ENCODE data around the gene CHI3L2. TPM values are rescaled to one million over a fixed set of nuclear protein-coding genes. Genes with fewer than 3 reads are reported as not detected.

CHI3L2 gene
- total RNA-seq, 1 donor from 2014 or later: not detected

- Histone ChIP-seq H3K4me1 (ENCODE audit: insufficient read depth, low read length) (no peaks in the 10 kb centered on the region), H3K36me3 (ENCODE audit: insufficient read depth, low read length) (no peaks in the 10 kb centered on the region), H3K27me3 (ENCODE audit: insufficient read depth, low read length) (peaks cover 26% of the 10 kb centered on the region), H3K4me2 (ENCODE audit: low read length) (no peak overlapping the region), H3K79me2 (ENCODE audit: insufficient read depth, low read length) (no peaks in the 10 kb centered on the region), H2AFZ (ENCODE audit: low read depth, low read length) (no peak overlapping the region), H4K20me1 (ENCODE audit: insufficient read depth, low read length) (no peaks in the 10 kb centered on the region), H3K27ac (ENCODE audit: low read depth, low read length) (no peak overlapping the region), H3K9me3 (ENCODE audit: insufficient read depth, low read depth, low read length) (peaks cover 3% of the 10 kb centered on the region), H3K4me3 (ENCODE audit: insufficient read depth, low read depth, low read length) (no peak overlapping the region), H3K9ac (ENCODE audit: low read length) (no peak overlapping the region)
- DNase-seq (ENCODE audit: low read depth): no peak
- Mint-ChIP-seq H3K27ac (ENCODE audit: unreplicated experiment) (no peak overlapping the region), H3K36me3 (ENCODE audit: low read depth, unreplicated experiment) (peaks cover 2% of the 10 kb centered on the region), H3K9me3 (ENCODE audit: unreplicated experiment) (no peaks in the 10 kb centered on the region), H3K4me1 (ENCODE audit: low read depth, unreplicated experiment) (peaks cover 2% of the 10 kb centered on the region), H3K4me3 (ENCODE audit: unreplicated experiment) (no peak overlapping the region), H3K27me3 (ENCODE audit: low read depth, unreplicated experiment) (peaks cover 2% of the 10 kb centered on the region)
- TF ChIP-seq CTCF (IDR thresholded peaks at IDR 0.05; ENCODE audit: insufficient read depth, low read depth, low read length) (no peak), EZH2 (IDR thresholded peaks at IDR 0.05; ENCODE audit: insufficient read depth, low read length) (peak; percentile 86)
- no peak for FAIRE-seq
Observed at GRCh38 chr1:111270771-111271463, 43.4 kb downstream of the CHI3L2 start.

GRCh38 chr1:111271464-111271801 is 43.9 kb downstream of the CHI3L2 start:
- DNase-seq (ENCODE audit: low read depth): no peak
- Histone ChIP-seq H3K9me3 (ENCODE audit: insufficient read depth, low read depth, low read length) (peaks cover 3% of the 10 kb centered on the region), H3K79me2 (ENCODE audit: insufficient read depth, low read length) (no peaks in the 10 kb centered on the region), H4K20me1 (ENCODE audit: insufficient read depth, low read length) (no peaks in the 10 kb centered on the region), H3K27me3 (ENCODE audit: insufficient read depth, low read length) (peaks cover 26% of the 10 kb centered on the region), H2AFZ (ENCODE audit: low read depth, low read length) (no peak overlapping the region), H3K9ac (ENCODE audit: low read length) (no peak overlapping the region), H3K4me3 (ENCODE audit: insufficient read depth, low read depth, low read length) (no peak overlapping the region), H3K27ac (ENCODE audit: low read depth, low read length) (no peak overlapping the region), H3K4me2 (ENCODE audit: low read length) (no peak overlapping the region), H3K36me3 (ENCODE audit: insufficient read depth, low read length) (no peaks in the 10 kb centered on the region), H3K4me1 (ENCODE audit: insufficient read depth, low read length) (no peaks in the 10 kb centered on the region)
- Mint-ChIP-seq H3K4me1 (ENCODE audit: low read depth, unreplicated experiment) (peaks cover 2% of the 10 kb centered on the region), H3K27ac (ENCODE audit: unreplicated experiment) (no peak overlapping the region), H3K9me3 (ENCODE audit: unreplicated experiment) (no peaks in the 10 kb centered on the region), H3K27me3 (ENCODE audit: low read depth, unreplicated experiment) (peaks cover 2% of the 10 kb centered on the region), H3K4me3 (ENCODE audit: unreplicated experiment) (no peak overlapping the region), H3K36me3 (ENCODE audit: low read depth, unreplicated experiment) (peaks cover 2% of the 10 kb centered on the region)
- no peak for FAIRE-seq
- no peak for TF ChIP-seq EZH2 (IDR thresholded peaks at IDR 0.05; ENCODE audit: insufficient read depth, low read length)
- no peak for TF ChIP-seq CTCF (IDR thresholded peaks at IDR 0.05; ENCODE audit: insufficient read depth, low read depth, low read length)

GRCh38 chr1:111272081-111272480 is 44.6 kb downstream of the CHI3L2 start:
- DNase-seq (ENCODE audit: low read depth) (no peak), FAIRE-seq (no peak)
- Histone ChIP-seq H3K4me3 (ENCODE audit: insufficient read depth, low read depth, low read length) (no peak overlapping the region), H3K9me3 (ENCODE audit: insufficient read depth, low read depth, low read length) (peaks cover 3% of the 10 kb centered on the region), H3K9ac (ENCODE audit: low read length) (no peak overlapping the region), H3K4me2 (ENCODE audit: low read length) (no peak overlapping the region), H2AFZ (ENCODE audit: low read depth, low read length) (no peak overlapping the region), H3K36me3 (ENCODE audit: insufficient read depth, low read length) (no peaks in the 10 kb centered on the region), H3K27me3 (ENCODE audit: insufficient read depth, low read length) (peaks cover 26% of the 10 kb centered on the region), H4K20me1 (ENCODE audit: insufficient read depth, low read length) (no peaks in the 10 kb centered on the region), H3K4me1 (ENCODE audit: insufficient read depth, low read length) (no peaks in the 10 kb centered on the region), H3K79me2 (ENCODE audit: insufficient read depth, low read length) (no peaks in the 10 kb centered on the region), H3K27ac (ENCODE audit: low read depth, low read length) (no peak overlapping the region)
- H3K27ac Mint-ChIP-seq (ENCODE audit: unreplicated experiment): no peak overlapping the region
- peaks cover 2% of the 10 kb centered on the region for H3K4me1 Mint-ChIP-seq (ENCODE audit: low read depth, unreplicated experiment)
- H3K36me3 Mint-ChIP-seq (ENCODE audit: low read depth, unreplicated experiment): peaks cover 2% of the 10 kb centered on the region
- no peak overlapping the region for H3K4me3 Mint-ChIP-seq (ENCODE audit: unreplicated experiment)
- no peaks in the 10 kb centered on the region for H3K9me3 Mint-ChIP-seq (ENCODE audit: unreplicated experiment)
- TF ChIP-seq CTCF (IDR thresholded peaks at IDR 0.05; ENCODE audit: insufficient read depth, low read depth, low read length) (no peak), EZH2 (IDR thresholded peaks at IDR 0.05; ENCODE audit: insufficient read depth, low read length) (no peak)
- peaks cover 2% of the 10 kb centered on the region for H3K27me3 Mint-ChIP-seq (ENCODE audit: low read depth, unreplicated experiment)

All from astrocyte (in vitro differentiated cells and primary cell).